Iris pigment epithelial cell (primary cell): ENCODE results near the gene EPB41L4A.

ENCODE experiments used
- DNase-seq: peaks from one replicate; pipeline ENCODE4 v3.0.0-alpha.2; 2011; ENCODE audit warnings: low read depth

The EPB41L4A gene

GRCh38 chr5:112308608-112309007, 110.5 kb downstream of the EPB41L4A start:
- no peak for DNase-seq

GRCh38 chr5:112306956-112307355, 112.1 kb downstream of the EPB41L4A start:
- no peak for DNase-seq

- no peak for DNase-seq
Measured at GRCh38 chr5:112304743-112305142, 114.3 kb downstream of the EPB41L4A start.

- no peak for DNase-seq
Measured at GRCh38 chr5:112303685-112304084, 115.4 kb downstream of the EPB41L4A start.

GRCh38 chr5:112294126-112294525, 125.0 kb downstream of the EPB41L4A start:
- DNase-seq = no peak

GRCh38 chr5:112293587-112293986, 125.5 kb downstream of the EPB41L4A start:
- DNase-seq = no peak

GRCh38 chr5:112290691-112291090, 128.4 kb downstream of the EPB41L4A start:
- DNase-seq = no peak

- no peak for DNase-seq
Measured at GRCh38 chr5:112289465-112289864, 129.6 kb downstream of the EPB41L4A start.

- no peak for DNase-seq
Measured at GRCh38 chr5:112283943-112284929, 134.8 kb downstream of the EPB41L4A start.

GRCh38 chr5:112283034-112283582, 136.0 kb downstream of the EPB41L4A start:
- no peak for DNase-seq

GRCh38 chr5:112279082-112279481, 140.0 kb downstream of the EPB41L4A start:
- DNase-seq = no peak

GRCh38 chr5:112276991-112277390, 142.1 kb downstream of the EPB41L4A start:
- DNase-seq = no peak

- no peak for DNase-seq
Measured at GRCh38 chr5:112275671-112276070, 143.4 kb downstream of the EPB41L4A start.

GRCh38 chr5:112270299-112271293, 148.5 kb downstream of the EPB41L4A start:
- peak; percentile 1 for DNase-seq

GRCh38 chr5:112267231-112267630, 151.8 kb downstream of the EPB41L4A start:
- DNase-seq = no peak

- no peak for DNase-seq
Measured at GRCh38 chr5:112264666-112265065, 154.4 kb downstream of the EPB41L4A start.

- DNase-seq = no peak
Measured at GRCh38 chr5:112264151-112264550, 154.9 kb downstream of the EPB41L4A start.

GRCh38 chr5:112263469-112263868, 155.6 kb downstream of the EPB41L4A start:
- DNase-seq = no peak

- DNase-seq = no peak
Measured at GRCh38 chr5:112258571-112258970, 160.5 kb downstream of the EPB41L4A start.

GRCh38 chr5:112257976-112258375, 161.1 kb downstream of the EPB41L4A start:
- DNase-seq = no peak

- no peak for DNase-seq
Measured at GRCh38 chr5:112257005-112257404, 162.1 kb downstream of the EPB41L4A start.

GRCh38 chr5:112254303-112254702, 164.8 kb downstream of the EPB41L4A start:
- DNase-seq = no peak
